ENCODE measurements around the gene SYT11. TPM values are rescaled to one million over a fixed set of nuclear protein-coding genes. Genes with fewer than 3 reads are reported as not detected.

The SYT11 gene
- total and polyA plus RNA-seq, 9 of the 15 experiments (the other 6 are each of a cell fraction or from before 2014, with no cell fraction given), result 0.05 to 0.18 (median 0.11) TPM

DNA sequence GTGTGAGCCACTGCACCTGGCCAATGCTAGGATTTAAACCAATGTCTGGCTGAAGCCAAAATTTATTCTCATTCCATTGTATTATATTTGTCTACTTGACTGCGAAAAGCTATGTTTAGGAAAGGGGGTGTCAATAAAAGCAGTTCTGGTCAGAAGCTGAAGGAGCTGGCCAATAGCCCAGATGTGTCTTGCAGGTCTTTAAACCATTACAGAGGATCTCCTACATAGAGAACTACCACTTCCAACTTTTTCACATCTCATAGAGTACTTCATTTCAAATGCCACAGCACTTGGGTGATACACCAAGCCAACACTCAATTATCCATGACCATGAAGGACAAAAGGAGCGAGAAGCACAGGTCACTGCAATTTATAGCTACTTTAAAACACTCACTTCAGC, 2.5 kb downstream of the SYT11 start:
- H2AFZ ChIP-seq (ENCODE audit: low read depth, low read length), result no peak overlapping the region
- H3K9me3 ChIP-seq (replicated peaks; ENCODE audit: control insufficient read depth, insufficient read depth, low read depth, low read length), result no peaks in the 10 kb centered on the region
- no peak overlapping the region for H3K27ac ChIP-seq (ENCODE audit: extremely low read depth, low read depth, low read length)
- WGBS (ENCODE audit: insufficient coverage, low coverage, missing lambda C conversion rate), result 42% methylated on average over 2 of the region's 2 CpGs
- H3K9me1 ChIP-seq (ENCODE audit: control insufficient read depth, insufficient read depth, low read length), result no peaks in the 10 kb centered on the region
- ATAC-seq (no peak), FAIRE-seq (no peak), DNase-seq (ENCODE audit: extremely low read depth in 1 of 4, low spot score in 3 of 4) (no peak)
- ChIA-PET POLR2A (interaction anchor here (2.1 kb wide), 1 partner anchor 11 kb away, joined by 6 read pairs; no protein-coding TSS in a partner anchor), CTCF (ENCODE audit: low intra/inter-chr PET ratio) (no interaction called here)
- H4K20me1 ChIP-seq (replicated peaks; ENCODE audit: control insufficient read depth, insufficient read depth, low read length), result no peaks in the 10 kb centered on the region; the same call in 1 of the 2 replicates
- H3K79me2 ChIP-seq (ENCODE audit: control insufficient read depth, insufficient read depth, low read length), result peaks cover 5% of the 10 kb centered on the region
- H3K4me2 ChIP-seq (ENCODE audit: insufficient read depth, low read length), result no peak overlapping the region
- no peak overlapping the region for H3K4me3 ChIP-seq
- H3K27me3 ChIP-seq (ENCODE audit: control insufficient read depth in 2 of 2, insufficient read depth in 2 of 2, low read length in 2 of 2), result no peaks in the 10 kb centered on the region
- H3K36me3 ChIP-seq (ENCODE audit: control insufficient read depth, insufficient read depth, low read length), result no peaks in the 10 kb centered on the region
- H3K4me1 ChIP-seq (replicated peaks in 1 of 2; ENCODE audit: control insufficient read depth in 2 of 2, insufficient read depth in 2 of 2, low read length in 2 of 2), result peaks cover 10% of the 10 kb centered on the region in 2 experiments; a peak in 4 of 5 replicates
- intact Hi-C loops (cut with micrococcal nuclease), result no loop called here
- H3K9ac ChIP-seq (ENCODE audit: insufficient read depth in 1 of 2, low read depth in 2 of 2, low read length in 2 of 2), result no peak overlapping the region
- in situ Hi-C loops (cut with MboI), result no loop called here
- no peak for TF ChIP-seq CREBBP (IDR thresholded peaks at IDR 0.05; ENCODE audit: low read depth, low read length)
- TF ChIP-seq, protein P1, sequence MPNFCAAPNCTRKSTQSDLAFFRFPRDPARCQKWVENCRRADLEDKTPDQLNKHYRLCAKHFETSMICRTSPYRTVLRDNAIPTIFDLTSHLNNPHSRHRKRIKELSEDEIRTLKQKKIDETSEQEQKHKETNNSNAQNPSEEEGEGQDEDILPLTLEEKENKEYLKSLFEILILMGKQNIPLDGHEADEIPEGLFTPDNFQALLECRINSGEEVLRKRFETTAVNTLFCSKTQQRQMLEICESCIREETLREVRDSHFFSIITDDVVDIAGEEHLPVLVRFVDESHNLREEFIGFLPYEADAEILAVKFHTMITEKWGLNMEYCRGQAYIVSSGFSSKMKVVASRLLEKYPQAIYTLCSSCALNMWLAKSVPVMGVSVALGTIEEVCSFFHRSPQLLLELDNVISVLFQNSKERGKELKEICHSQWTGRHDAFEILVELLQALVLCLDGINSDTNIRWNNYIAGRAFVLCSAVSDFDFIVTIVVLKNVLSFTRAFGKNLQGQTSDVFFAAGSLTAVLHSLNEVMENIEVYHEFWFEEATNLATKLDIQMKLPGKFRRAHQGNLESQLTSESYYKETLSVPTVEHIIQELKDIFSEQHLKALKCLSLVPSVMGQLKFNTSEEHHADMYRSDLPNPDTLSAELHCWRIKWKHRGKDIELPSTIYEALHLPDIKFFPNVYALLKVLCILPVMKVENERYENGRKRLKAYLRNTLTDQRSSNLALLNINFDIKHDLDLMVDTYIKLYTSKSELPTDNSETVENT (CRISPR knock-in tag; IDR thresholded peaks at IDR 0.05), result no peak
- TF ChIP-seq PTRF (tag; IDR thresholded peaks at IDR 0.05), result no peak
- TF ChIP-seq NCOA6 (IDR thresholded peaks at IDR 0.05), result no peak
- TF ChIP-seq, protein P2, sequence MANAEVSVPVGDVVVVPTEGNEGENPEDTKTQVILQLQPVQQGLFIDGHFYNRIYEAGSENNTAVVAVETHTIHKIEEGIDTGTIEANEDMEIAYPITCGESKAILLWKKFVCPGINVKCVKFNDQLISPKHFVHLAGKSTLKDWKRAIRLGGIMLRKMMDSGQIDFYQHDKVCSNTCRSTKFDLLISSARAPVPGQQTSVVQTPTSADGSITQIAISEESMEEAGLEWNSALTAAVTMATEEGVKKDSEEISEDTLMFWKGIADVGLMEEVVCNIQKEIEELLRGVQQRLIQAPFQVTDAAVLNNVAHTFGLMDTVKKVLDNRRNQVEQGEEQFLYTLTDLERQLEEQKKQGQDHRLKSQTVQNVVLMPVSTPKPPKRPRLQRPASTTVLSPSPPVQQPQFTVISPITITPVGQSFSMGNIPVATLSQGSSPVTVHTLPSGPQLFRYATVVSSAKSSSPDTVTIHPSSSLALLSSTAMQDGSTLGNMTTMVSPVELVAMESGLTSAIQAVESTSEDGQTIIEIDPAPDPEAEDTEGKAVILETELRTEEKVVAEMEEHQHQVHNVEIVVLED (CRISPR knock-in tag; IDR thresholded peaks at IDR 0.05), result no peak
- TF ChIP-seq, protein P3, sequence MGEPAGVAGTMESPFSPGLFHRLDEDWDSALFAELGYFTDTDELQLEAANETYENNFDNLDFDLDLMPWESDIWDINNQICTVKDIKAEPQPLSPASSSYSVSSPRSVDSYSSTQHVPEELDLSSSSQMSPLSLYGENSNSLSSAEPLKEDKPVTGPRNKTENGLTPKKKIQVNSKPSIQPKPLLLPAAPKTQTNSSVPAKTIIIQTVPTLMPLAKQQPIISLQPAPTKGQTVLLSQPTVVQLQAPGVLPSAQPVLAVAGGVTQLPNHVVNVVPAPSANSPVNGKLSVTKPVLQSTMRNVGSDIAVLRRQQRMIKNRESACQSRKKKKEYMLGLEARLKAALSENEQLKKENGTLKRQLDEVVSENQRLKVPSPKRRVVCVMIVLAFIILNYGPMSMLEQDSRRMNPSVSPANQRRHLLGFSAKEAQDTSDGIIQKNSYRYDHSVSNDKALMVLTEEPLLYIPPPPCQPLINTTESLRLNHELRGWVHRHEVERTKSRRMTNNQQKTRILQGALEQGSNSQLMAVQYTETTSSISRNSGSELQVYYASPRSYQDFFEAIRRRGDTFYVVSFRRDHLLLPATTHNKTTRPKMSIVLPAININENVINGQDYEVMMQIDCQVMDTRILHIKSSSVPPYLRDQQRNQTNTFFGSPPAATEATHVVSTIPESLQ (CRISPR knock-in tag; IDR thresholded peaks at IDR 0.05), result no peak
- no TSS peak for BruUV-seq (replicated peaks)
